Keratinocyte (primary cell): Measurements from ENCODE around the gene DLGAP1. TPM values are rescaled to one million over a fixed set of nuclear protein-coding genes. Genes with fewer than 3 reads are reported as not detected.

Experiments
- DNase-seq: peaks from one replicate; pipeline ENCODE4 v3.0.0-alpha.2; 2011; ENCODE audit warnings: low read depth, missing footprints, low spot score
- FAIRE-seq: peaks from 2 replicates; lab custom pipeline; 2011; peaks lifted over from hg19 to GRCh38; lab: Jason Lieb, UNC
- H2AFZ ChIP-seq: 2 replicates; pipeline ENCODE4 v1.6.0; 2012; ENCODE audit warnings: low read length, control low read depth, inconsistent platforms; ENCODE audit not compliant: control insufficient read depth
- H3K27ac ChIP-seq: 2 replicates; pipeline ENCODE4 v1.5.1; 2011; ENCODE audit warnings: low read length; ENCODE audit not compliant: control insufficient read depth, insufficient read depth
- H3K27me3 ChIP-seq: 3 replicates; pipeline ENCODE4 v1.6.0; 2011; ENCODE audit warnings: low read length; ENCODE audit not compliant: control insufficient read depth, insufficient read depth; ENCODE audit errors: extremely low read depth
- H3K36me3 ChIP-seq, 2 experiments: 2 replicates in 1 of 2; 3 replicates in 1 of 2; pipeline ENCODE4 v1.5.1; 2011; ENCODE audit warnings: low read length in 2 of 2, mild to moderate bottlenecking in 1 of 2; ENCODE audit not compliant: control insufficient read depth in 2 of 2, insufficient read depth in 2 of 2; ENCODE audit errors: extremely low read depth in 1 of 2
- H3K4me1 ChIP-seq: 3 replicates; pipeline ENCODE4 v1.5.1; 2011; ENCODE audit warnings: low read length; ENCODE audit not compliant: control insufficient read depth, insufficient read depth; ENCODE audit errors: extremely low read depth
- H3K4me2 ChIP-seq: 3 replicates; pipeline ENCODE4 v1.6.0; 2011; ENCODE audit warnings: low read depth, low read length; ENCODE audit not compliant: control insufficient read depth, insufficient read depth; ENCODE audit errors: extremely low read depth
- H3K4me3 ChIP-seq, 3 experiments: fragments of 200-600 bp in 1 of 3; sonication (generic) in 1 of 3; 2 replicates in 2 of 3; 3 replicates in 1 of 3; pipeline ENCODE4 v1.5.1; 2011 to 2016; ENCODE audit warnings: low read length in 3 of 3, mild to moderate bottlenecking in 3 of 3, control low read depth in 2 of 3, inconsistent platforms in 1 of 3, low read depth in 1 of 3, mixed read lengths in 1 of 3, mixed run types in 1 of 3, moderate library complexity in 1 of 3; ENCODE audit not compliant: control insufficient read depth in 2 of 3, insufficient read depth in 2 of 3; ENCODE audit errors: extremely low read depth in 1 of 3
- H3K79me2 ChIP-seq: 2 replicates; pipeline ENCODE4 v1.6.0; 2012; ENCODE audit warnings: low read length; ENCODE audit not compliant: control insufficient read depth, insufficient read depth
- H3K9ac ChIP-seq: 3 replicates; pipeline ENCODE4 v1.6.0; 2011; ENCODE audit warnings: low read length; ENCODE audit not compliant: control insufficient read depth, insufficient read depth; ENCODE audit errors: extremely low read depth
- H3K9me1 ChIP-seq: 3 replicates; pipeline ENCODE4 v1.6.0; 2011; ENCODE audit warnings: low read length; ENCODE audit not compliant: control insufficient read depth, insufficient read depth; ENCODE audit errors: extremely low read depth
- H3K9me3 ChIP-seq: 2 replicates; pipeline ENCODE4 v1.5.1; 2012; ENCODE audit warnings: low read depth, low read length; ENCODE audit not compliant: control insufficient read depth
- H4K20me1 ChIP-seq: 3 replicates; pipeline ENCODE4 v1.6.0; 2011; ENCODE audit warnings: low read length; ENCODE audit not compliant: control insufficient read depth, insufficient read depth; ENCODE audit errors: extremely low read depth
- CTCF ChIP-seq, 3 experiments: IDR thresholded peaks in 1 of 3; conservative IDR thresholded peaks in 1 of 3; optimal IDR thresholded peaks in 1 of 3; 2 replicates in 2 of 3; 3 replicates in 1 of 3; pipeline versions ENCODE3 to v1.5.1; 2011; ENCODE audit warnings: low read length in 3 of 3, mild to moderate bottlenecking in 3 of 3, moderate library complexity in 2 of 3, control low read depth in 1 of 3, inconsistent platforms in 1 of 3; ENCODE audit not compliant: insufficient read depth in 2 of 3; ENCODE audit errors: extremely low read depth in 1 of 3
- EZH2 ChIP-seq: IDR thresholded peaks from one replicate; pipeline ENCODE4 v1.6.1; 2012; ENCODE audit warnings: inconsistent platforms, mild to moderate bottlenecking, low read length, moderate library complexity
- dilution Hi-C: fragments of 300-500 bp; cut with MboI; formaldehyde crosslinking; loops from one replicate; pipeline ENCODE4 v1.7.0; 2020; ENCODE audit warnings: low sequenced_read_pairs; ENCODE audit not compliant: extremely low pct_ligation_motif_present
- polyA plus RNA-seq, 5 experiments: library from polyadenylated mRNA; depleted of rRNA in 3 of 5; stranded (reverse) in 3 of 5; stranded (forward) in 1 of 5; unstranded in 1 of 5; fragments of >200 nt; gene quantifications; 1 replicate in 1 of 5; 2 replicates in 3 of 5; 3 replicates in 1 of 5; pipeline versions ENCODE4 v1.2.1 to v1.2.3, GENCODE V29; 2011 to 2012; ENCODE audit warnings: missing spikeins in 2 of 5, low read depth in 1 of 5, low replicate concordance in 1 of 5

Gene DLGAP1
- polyA plus RNA-seq, 1 donor (not counting 4 experiments of a cell fraction or from before 2014, with no cell fraction given) = not detected

- FAIRE-seq (no peak), DNase-seq (no peak)
- Histone ChIP-seq H2AFZ (no peak overlapping the region), H3K79me2 (no peaks in the 10 kb centered on the region), H4K20me1 (no peaks in the 10 kb centered on the region), H3K4me1 (no peaks in the 10 kb centered on the region), H3K4me2 (no peak overlapping the region), H3K27ac (no peak overlapping the region), H3K9me3 (peaks cover 2% of the 10 kb centered on the region), H3K4me3 (no peak overlapping the region), H3K9me1 (no peaks in the 10 kb centered on the region), H3K27me3 (no peaks in the 10 kb centered on the region), H3K36me3 (no peaks in the 10 kb centered on the region), H3K9ac (no peak overlapping the region)
- dilution Hi-C loops = no loop called here
- TF ChIP-seq EZH2 = no peak
- no peak for TF ChIP-seq CTCF (optimal IDR thresholded peaks at IDR 0.05 in 1 of 3, IDR thresholded peaks at IDR 0.05 in 1 of 3, conservative IDR thresholded peaks at IDR 0.05 in 1 of 3; ENCODE audit: extremely low read depth in 1 of 3, insufficient read depth in 2 of 3, low read length in 3 of 3)
Measured at GRCh38 chr18:4416976-4417375, 38.1 kb downstream of the DLGAP1 start.

- Histone ChIP-seq H3K36me3 (no peaks in the 10 kb centered on the region), H3K27me3 (no peaks in the 10 kb centered on the region), H3K27ac (no peak overlapping the region), H3K4me3 (no peak overlapping the region), H3K9me1 (no peaks in the 10 kb centered on the region), H2AFZ (no peak overlapping the region), H4K20me1 (no peaks in the 10 kb centered on the region), H3K9ac (no peak overlapping the region), H3K79me2 (no peaks in the 10 kb centered on the region), H3K9me3 (peaks cover 3% of the 10 kb centered on the region), H3K4me1 (no peaks in the 10 kb centered on the region), H3K4me2 (no peak overlapping the region)
- DNase-seq = no peak
- dilution Hi-C loops = no loop called here
- no peak for FAIRE-seq
- TF ChIP-seq EZH2 = no peak
- no peak for TF ChIP-seq CTCF (optimal IDR thresholded peaks at IDR 0.05 in 1 of 3, IDR thresholded peaks at IDR 0.05 in 1 of 3, conservative IDR thresholded peaks at IDR 0.05 in 1 of 3; ENCODE audit: extremely low read depth in 1 of 3, insufficient read depth in 2 of 3, low read length in 3 of 3)
Measured at GRCh38 chr18:4412286-4412685, 42.8 kb downstream of the DLGAP1 start.
